ENCODE results near the gene NDUFA6.

DNA sequence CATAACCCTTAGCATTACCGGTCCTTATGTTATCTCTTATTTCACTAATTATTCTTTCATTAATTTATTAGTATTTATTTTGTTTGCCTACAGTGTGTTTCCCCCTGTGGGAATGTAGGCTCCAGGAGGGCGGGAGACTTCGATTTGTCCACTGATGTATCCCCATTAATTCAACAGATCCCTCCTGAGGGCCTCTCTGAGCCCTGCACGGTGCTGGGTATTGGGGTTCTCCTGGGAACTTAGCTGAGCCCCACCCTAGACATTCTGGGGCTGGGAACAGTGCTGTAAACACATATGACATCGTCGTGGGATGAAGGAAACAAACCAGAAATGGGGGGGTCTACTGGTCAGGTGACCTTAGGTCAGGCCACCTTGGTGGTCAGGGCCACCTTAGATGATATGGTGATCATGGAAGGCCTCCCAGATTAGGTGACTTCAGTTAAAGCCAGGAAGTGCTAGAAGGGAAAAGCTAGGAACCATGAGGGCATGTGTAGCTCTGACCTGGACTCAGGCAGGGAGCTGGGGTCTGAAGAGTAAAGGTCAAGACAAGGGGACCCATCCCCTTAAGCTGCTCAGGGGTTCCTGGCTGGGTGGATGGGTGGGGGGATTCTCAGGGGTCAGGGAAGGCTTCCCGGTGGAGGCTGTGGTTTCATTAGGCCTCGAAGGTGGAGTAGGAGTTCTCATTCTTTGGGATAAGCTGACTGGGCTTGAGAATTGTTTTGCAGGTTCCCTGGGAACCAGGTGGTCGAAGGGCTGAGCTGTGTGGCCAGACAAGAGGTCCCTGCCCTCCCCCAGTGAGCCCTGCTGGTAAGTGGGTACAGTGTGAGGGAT is 15.5 kb downstream of the NDUFA6 start:
- TF ChIP-seq, protein P1, sequence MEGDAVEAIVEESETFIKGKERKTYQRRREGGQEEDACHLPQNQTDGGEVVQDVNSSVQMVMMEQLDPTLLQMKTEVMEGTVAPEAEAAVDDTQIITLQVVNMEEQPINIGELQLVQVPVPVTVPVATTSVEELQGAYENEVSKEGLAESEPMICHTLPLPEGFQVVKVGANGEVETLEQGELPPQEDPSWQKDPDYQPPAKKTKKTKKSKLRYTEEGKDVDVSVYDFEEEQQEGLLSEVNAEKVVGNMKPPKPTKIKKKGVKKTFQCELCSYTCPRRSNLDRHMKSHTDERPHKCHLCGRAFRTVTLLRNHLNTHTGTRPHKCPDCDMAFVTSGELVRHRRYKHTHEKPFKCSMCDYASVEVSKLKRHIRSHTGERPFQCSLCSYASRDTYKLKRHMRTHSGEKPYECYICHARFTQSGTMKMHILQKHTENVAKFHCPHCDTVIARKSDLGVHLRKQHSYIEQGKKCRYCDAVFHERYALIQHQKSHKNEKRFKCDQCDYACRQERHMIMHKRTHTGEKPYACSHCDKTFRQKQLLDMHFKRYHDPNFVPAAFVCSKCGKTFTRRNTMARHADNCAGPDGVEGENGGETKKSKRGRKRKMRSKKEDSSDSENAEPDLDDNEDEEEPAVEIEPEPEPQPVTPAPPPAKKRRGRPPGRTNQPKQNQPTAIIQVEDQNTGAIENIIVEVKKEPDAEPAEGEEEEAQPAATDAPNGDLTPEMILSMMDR (IDR thresholded peaks at IDR 0.05 in 4 of 5, conservative IDR thresholded peaks at IDR 0.05 in 1 of 5), result no peak
- no peak for TF ChIP-seq POLR2A (IDR thresholded peaks at IDR 0.05)

Measured in gastrocnemius medialis (tissue), 4 donors.